ENCODE data around the gene EVA1B.
A peak's percentile ranks its signal among the peaks of the same experiment; 100 is the strongest.

The EVA1B gene

GRCh38 chr1:36345353-36345752 lies 21.9 kb upstream of the EVA1B start:
- no peak overlapping the region for H3K9ac ChIP-seq (ENCODE audit: low read length in 2 of 2)
- H3K4me1 ChIP-seq (ENCODE audit: control insufficient read depth, insufficient read depth, low read length), result peaks cover 20% of the 10 kb centered on the region
- H3K27ac ChIP-seq (ENCODE audit: low read length), result no peak overlapping the region
- no peaks in the 10 kb centered on the region for H3K9me3 ChIP-seq (ENCODE audit: control insufficient read depth in 2 of 2, low read length in 2 of 2)
- H3K4me3 ChIP-seq (ENCODE audit: low read length in 2 of 2), result no peak overlapping the region
- no peaks in the 10 kb centered on the region for H3K27me3 ChIP-seq (ENCODE audit: control insufficient read depth in 1 of 2, insufficient read depth in 2 of 2, low read length in 2 of 2)
- H3K36me3 ChIP-seq (ENCODE audit: control insufficient read depth in 2 of 2, insufficient read depth in 2 of 2, low read length in 2 of 2), result peaks cover 53 to 58% of the 10 kb centered on the region in 2 donors

DNA sequence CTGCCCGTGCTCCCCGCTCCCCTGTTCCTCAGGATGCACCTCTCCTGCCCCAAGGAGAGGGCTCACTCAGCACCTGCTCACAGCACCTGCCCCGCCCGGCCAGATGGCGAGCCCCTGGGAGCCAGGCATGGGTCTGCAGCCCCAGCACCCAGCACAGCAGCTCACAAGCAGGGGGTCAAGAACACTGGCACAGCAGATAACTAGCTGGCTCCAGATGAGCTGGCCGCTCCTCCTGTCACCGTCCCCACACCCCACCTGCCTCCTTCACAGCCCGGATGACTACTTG lies 20.9 kb upstream of the EVA1B start:
- no peak overlapping the region for H3K4me3 ChIP-seq (ENCODE audit: low read length in 2 of 2)
- H3K9ac ChIP-seq (ENCODE audit: low read length in 2 of 2), result no peak overlapping the region
- H3K27me3 ChIP-seq (ENCODE audit: control insufficient read depth in 1 of 2, insufficient read depth in 2 of 2, low read length in 2 of 2), result no peaks in the 10 kb centered on the region
- H3K36me3 ChIP-seq (ENCODE audit: control insufficient read depth in 2 of 2, insufficient read depth in 2 of 2, low read length in 2 of 2), result peaks cover 53 to 59% of the 10 kb centered on the region in 2 donors
- H3K27ac ChIP-seq (ENCODE audit: low read length), result no peak overlapping the region
- no peaks in the 10 kb centered on the region for H3K9me3 ChIP-seq (ENCODE audit: control insufficient read depth in 2 of 2, low read length in 2 of 2)
- peaks cover 12% of the 10 kb centered on the region for H3K4me1 ChIP-seq (ENCODE audit: control insufficient read depth, insufficient read depth, low read length)

GRCh38 chr1:36343651-36344394 lies 20.4 kb upstream of the EVA1B start:
- no peak overlapping the region for H3K4me3 ChIP-seq (ENCODE audit: low read length in 2 of 2)
- peaks cover 13% of the 10 kb centered on the region for H3K4me1 ChIP-seq (ENCODE audit: control insufficient read depth, insufficient read depth, low read length)
- H3K36me3 ChIP-seq (ENCODE audit: control insufficient read depth in 2 of 2, insufficient read depth in 2 of 2, low read length in 2 of 2), result peaks cover 53 to 54% of the 10 kb centered on the region in 2 donors
- H3K9me3 ChIP-seq (ENCODE audit: control insufficient read depth in 2 of 2, low read length in 2 of 2), result no peaks in the 10 kb centered on the region
- no peak overlapping the region for H3K9ac ChIP-seq (ENCODE audit: low read length in 2 of 2)
- no peaks in the 10 kb centered on the region for H3K27me3 ChIP-seq (ENCODE audit: control insufficient read depth in 1 of 2, insufficient read depth in 2 of 2, low read length in 2 of 2)
- no peak overlapping the region for H3K27ac ChIP-seq (ENCODE audit: low read length)

GRCh38 chr1:36342426-36343185 lies 19.2 kb upstream of the EVA1B start:
- Histone ChIP-seq H3K4me3 (ENCODE audit: low read length in 2 of 2) (no peak overlapping the region), H3K36me3 (ENCODE audit: control insufficient read depth in 2 of 2, insufficient read depth in 2 of 2, low read length in 2 of 2) (peaks cover 42 to 44% of the 10 kb centered on the region in 2 donors), H3K27ac (ENCODE audit: low read length) (no peak overlapping the region), H3K27me3 (ENCODE audit: control insufficient read depth in 1 of 2, insufficient read depth in 2 of 2, low read length in 2 of 2) (no peaks in the 10 kb centered on the region), H3K9ac (ENCODE audit: low read length in 2 of 2) (peak overlapping the region in 1 of 2 donors; percentile 29), H3K9me3 (ENCODE audit: control insufficient read depth in 2 of 2, low read length in 2 of 2) (no peaks in the 10 kb centered on the region), H3K4me1 (ENCODE audit: control insufficient read depth, insufficient read depth, low read length) (peaks cover 16% of the 10 kb centered on the region)

DNA sequence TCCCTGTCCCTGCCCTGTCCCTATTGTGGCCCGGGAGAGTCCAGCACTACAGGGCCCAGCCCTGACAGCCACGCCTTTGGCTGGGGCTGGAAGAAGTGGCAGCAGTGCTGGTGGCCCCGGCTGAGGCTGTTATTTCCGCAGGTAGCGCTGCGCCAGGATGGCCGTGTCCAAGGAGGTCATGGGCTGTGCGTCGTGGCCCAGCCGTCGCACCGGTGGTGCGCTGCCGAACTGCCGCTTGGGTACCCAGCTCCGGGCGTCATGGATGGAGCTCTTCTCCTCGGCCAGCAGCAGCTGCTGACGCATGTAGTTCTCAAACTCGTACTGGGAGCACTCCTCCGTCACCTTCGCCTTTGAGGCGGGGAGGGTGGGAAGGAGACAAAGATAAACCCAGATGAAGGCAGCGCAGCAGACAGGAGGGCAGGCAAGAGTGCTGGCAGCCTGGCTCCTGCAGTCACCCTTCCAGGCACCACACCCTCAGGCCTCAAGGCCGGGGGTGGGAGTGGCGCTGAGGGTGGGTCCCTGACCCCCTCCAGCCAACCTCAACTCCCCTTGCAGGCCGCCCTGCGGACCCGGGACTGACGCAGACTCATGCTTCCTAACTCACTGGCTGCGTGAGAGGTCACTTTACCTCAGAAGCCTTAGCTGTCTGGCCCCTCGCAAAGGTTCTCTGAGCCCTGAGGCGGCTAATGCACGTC lies 18.3 kb upstream of the EVA1B start:
- H3K4me1 ChIP-seq (ENCODE audit: control insufficient read depth, insufficient read depth, low read length), result peaks cover 16% of the 10 kb centered on the region
- no peaks in the 10 kb centered on the region for H3K27me3 ChIP-seq (ENCODE audit: control insufficient read depth in 1 of 2, insufficient read depth in 2 of 2, low read length in 2 of 2)
- H3K36me3 ChIP-seq (ENCODE audit: control insufficient read depth in 2 of 2, insufficient read depth in 2 of 2, low read length in 2 of 2), result peaks cover 36 to 39% of the 10 kb centered on the region in 2 donors
- no peak overlapping the region for H3K4me3 ChIP-seq (ENCODE audit: low read length in 2 of 2)
- H3K9me3 ChIP-seq (ENCODE audit: control insufficient read depth in 2 of 2, low read length in 2 of 2), result no peaks in the 10 kb centered on the region
- H3K27ac ChIP-seq (ENCODE audit: low read length), result no peak overlapping the region
- H3K9ac ChIP-seq (ENCODE audit: low read length in 2 of 2), result no peak overlapping the region

- Histone ChIP-seq H3K36me3 (ENCODE audit: control insufficient read depth in 2 of 2, insufficient read depth in 2 of 2, low read length in 2 of 2) (peaks cover 17 to 24% of the 10 kb centered on the region in 2 donors), H3K9me3 (ENCODE audit: control insufficient read depth in 2 of 2, low read length in 2 of 2) (no peaks in the 10 kb centered on the region), H3K4me1 (ENCODE audit: control insufficient read depth, insufficient read depth, low read length) (peaks cover 16% of the 10 kb centered on the region), H3K27ac (ENCODE audit: low read length) (no peak overlapping the region), H3K27me3 (ENCODE audit: control insufficient read depth in 1 of 2, insufficient read depth in 2 of 2, low read length in 2 of 2) (no peaks in the 10 kb centered on the region), H3K4me3 (ENCODE audit: low read length in 2 of 2) (no peak overlapping the region), H3K9ac (ENCODE audit: low read length in 2 of 2) (no peak overlapping the region)
Measured at GRCh38 chr1:36339615-36340014, 16.2 kb upstream of the EVA1B start.

DNA sequence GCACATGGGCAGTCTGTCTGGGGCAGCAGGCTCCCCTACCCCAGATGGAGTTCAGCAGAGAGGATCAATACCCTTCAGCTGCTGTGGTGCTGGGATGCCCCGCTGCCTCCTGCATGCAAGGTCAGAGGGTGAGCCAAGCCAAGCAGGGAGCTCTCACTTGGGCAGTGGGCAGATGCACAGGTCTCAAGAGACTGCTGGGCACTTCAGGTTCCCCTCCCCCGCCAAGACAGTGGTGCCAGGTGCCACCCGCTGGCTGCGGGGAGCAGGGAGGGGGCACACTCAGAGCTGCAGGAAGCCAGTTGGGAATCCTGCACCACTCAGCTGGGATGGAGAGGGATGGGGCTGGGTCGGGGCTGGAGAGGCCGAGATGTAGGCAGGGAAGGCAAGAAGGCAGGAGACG lies 15.8 kb upstream of the EVA1B start:
- peaks cover 15 to 22% of the 10 kb centered on the region in 2 donors for H3K36me3 ChIP-seq (ENCODE audit: control insufficient read depth in 2 of 2, insufficient read depth in 2 of 2, low read length in 2 of 2)

GRCh38 chr1:36337830-36338229 lies 14.4 kb upstream of the EVA1B start:
- Histone ChIP-seq H3K4me3 (ENCODE audit: low read length in 2 of 2) (no peak overlapping the region), H3K9ac (ENCODE audit: low read length in 2 of 2) (no peak overlapping the region), H3K27me3 (ENCODE audit: control insufficient read depth in 1 of 2, insufficient read depth in 2 of 2, low read length in 2 of 2) (no peaks in the 10 kb centered on the region), H3K27ac (ENCODE audit: low read length) (no peak overlapping the region), H3K9me3 (ENCODE audit: control insufficient read depth in 2 of 2, low read length in 2 of 2) (no peaks in the 10 kb centered on the region), H3K36me3 (ENCODE audit: control insufficient read depth in 2 of 2, insufficient read depth in 2 of 2, low read length in 2 of 2) (peaks cover 5 to 11% of the 10 kb centered on the region in 2 donors), H3K4me1 (ENCODE audit: control insufficient read depth, insufficient read depth, low read length) (peaks cover 12% of the 10 kb centered on the region)

More for the DNA sequence above, 15.8 kb upstream of the EVA1B start:
- Histone ChIP-seq H3K4me1 (ENCODE audit: control insufficient read depth, insufficient read depth, low read length) (peaks cover 16% of the 10 kb centered on the region), H3K9me3 (ENCODE audit: control insufficient read depth in 2 of 2, low read length in 2 of 2) (no peaks in the 10 kb centered on the region), H3K9ac (ENCODE audit: low read length in 2 of 2) (no peak overlapping the region), H3K27me3 (ENCODE audit: control insufficient read depth in 1 of 2, insufficient read depth in 2 of 2, low read length in 2 of 2) (no peaks in the 10 kb centered on the region), H3K27ac (ENCODE audit: low read length) (no peak overlapping the region), H3K4me3 (ENCODE audit: low read length in 2 of 2) (no peak overlapping the region)

DNA sequence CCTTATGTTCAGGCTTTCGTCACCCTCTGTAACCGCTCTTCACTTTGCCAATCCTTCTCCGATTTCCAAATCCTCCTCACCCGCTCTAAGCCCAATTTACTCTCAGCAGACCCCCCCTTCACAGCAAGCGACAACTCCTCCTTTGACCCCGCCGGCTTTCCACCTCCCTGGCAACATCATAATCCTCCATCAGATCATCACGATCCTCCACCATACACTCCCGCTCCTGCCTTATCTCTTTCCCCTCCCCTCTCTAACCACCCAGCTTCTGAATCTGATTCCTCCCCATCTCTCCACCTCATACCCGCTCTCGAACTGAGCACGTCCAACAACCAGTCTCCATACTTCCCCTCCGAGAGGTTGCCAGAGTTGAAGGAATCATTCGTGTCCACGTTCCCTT lies 7.5 kb upstream of the EVA1B start:
- Histone ChIP-seq H3K27me3 (ENCODE audit: control insufficient read depth in 1 of 2, insufficient read depth in 2 of 2, low read length in 2 of 2) (no peaks in the 10 kb centered on the region), H3K36me3 (ENCODE audit: control insufficient read depth in 2 of 2, insufficient read depth in 2 of 2, low read length in 2 of 2) (no peaks in the 10 kb centered on the region), H3K4me1 (ENCODE audit: control insufficient read depth, insufficient read depth, low read length) (no peaks in the 10 kb centered on the region), H3K4me3 (ENCODE audit: low read length in 2 of 2) (no peak overlapping the region), H3K27ac (ENCODE audit: low read length) (no peak overlapping the region), H3K9ac (ENCODE audit: low read length in 2 of 2) (no peak overlapping the region), H3K9me3 (ENCODE audit: control insufficient read depth in 2 of 2, low read length in 2 of 2) (no peaks in the 10 kb centered on the region)

- H3K4me3 ChIP-seq (ENCODE audit: low read length in 2 of 2), result no peak overlapping the region
- H3K9me3 ChIP-seq (ENCODE audit: control insufficient read depth in 2 of 2, low read length in 2 of 2), result no peaks in the 10 kb centered on the region
- no peaks in the 10 kb centered on the region for H3K36me3 ChIP-seq (ENCODE audit: control insufficient read depth in 2 of 2, insufficient read depth in 2 of 2, low read length in 2 of 2)
- H3K27ac ChIP-seq (ENCODE audit: low read length), result no peak overlapping the region
- no peaks in the 10 kb centered on the region for H3K4me1 ChIP-seq (ENCODE audit: control insufficient read depth, insufficient read depth, low read length)
- H3K9ac ChIP-seq (ENCODE audit: low read length in 2 of 2), result no peak overlapping the region
- H3K27me3 ChIP-seq (ENCODE audit: control insufficient read depth in 1 of 2, insufficient read depth in 2 of 2, low read length in 2 of 2), result no peaks in the 10 kb centered on the region
Measured at GRCh38 chr1:36329817-36330216, 6.4 kb upstream of the EVA1B start.
